Measurements from ENCODE around the gene EIF2D. TPM values are rescaled to one million over a fixed set of nuclear protein-coding genes. Genes with fewer than 3 reads are reported as not detected.

Gene EIF2D
- total and polyA plus RNA-seq, 8 donors: 16.9 to 130 (median 48.8) TPM

- DNase-seq: no peak
- TF ChIP-seq CTCF (IDR thresholded peaks at IDR 0.05) (no peak), POLR2AphosphoS5 (IDR thresholded peaks at IDR 0.05) (no peak), EP300 (IDR thresholded peaks at IDR 0.05) (no peak), POLR2A (IDR thresholded peaks at IDR 0.05) (no peak)
- peaks cover 0 to 3% (median 0%) of the 10 kb centered on the region in 4 donors for H3K4me1 ChIP-seq
- H3K36me3 ChIP-seq: peaks cover 36 to 100% (median 96%) of the 10 kb centered on the region in 4 donors
- no peak overlapping the region for H3K27ac ChIP-seq
- WGBS, 5 donors: 82 to 95% (median 87%) methylated on average over 5 of the region's 5 CpGs
- H3K9me3 ChIP-seq: no peaks in the 10 kb centered on the region
- intact Hi-C loops (cut with DNase I; ENCODE audit: low total_unique reads): no loop called here
- H3K27me3 ChIP-seq: no peaks in the 10 kb centered on the region
- no peak overlapping the region for H3K4me3 ChIP-seq
These were observed 7.4 kb downstream of the EIF2D start for GRCh38 chr1:206604861-206605260.

GRCh38 chr1:206600527-206600926, 11.7 kb downstream of the EIF2D start:
- TF ChIP-seq EP300 (IDR thresholded peaks at IDR 0.05): no peak
- no peak for TF ChIP-seq CTCF (IDR thresholded peaks at IDR 0.05)
- TF ChIP-seq POLR2A (IDR thresholded peaks at IDR 0.05): no peak
- TF ChIP-seq POLR2AphosphoS5 (IDR thresholded peaks at IDR 0.05): no peak
- intact Hi-C loops (cut with DNase I; ENCODE audit: low total_unique reads): no loop called here
- Histone ChIP-seq H3K4me1 (no peaks in the 10 kb centered on the region), H3K36me3 (peaks cover 72 to 100% (median 100%) of the 10 kb centered on the region in 4 donors), H3K4me3 (no peak overlapping the region), H3K9me3 (no peaks in the 10 kb centered on the region), H3K27ac (no peak overlapping the region), H3K27me3 (no peaks in the 10 kb centered on the region)
- no peak for DNase-seq
- 93 to 98% (median 95%) methylated on average over 3 of the region's 3 CpGs for WGBS, 5 donors

GRCh38 chr1:206596319-206596666, 16.0 kb downstream of the EIF2D start:
- Histone ChIP-seq H3K27me3 (no peaks in the 10 kb centered on the region), H3K27ac (no peak overlapping the region), H3K4me1 (peaks cover 0 to 11% (median 0%) of the 10 kb centered on the region in 4 donors), H3K9me3 (no peaks in the 10 kb centered on the region), H3K4me3 (no peak overlapping the region), H3K36me3 (peaks cover 70 to 100% (median 100%) of the 10 kb centered on the region in 4 donors)
- WGBS, 5 donors: 91 to 100% (median 97%) methylated on average over 1 of the region's 1 CpG
- intact Hi-C loops (cut with DNase I; ENCODE audit: low total_unique reads): no loop called here
- no peak for DNase-seq
- TF ChIP-seq POLR2AphosphoS5 (IDR thresholded peaks at IDR 0.05) (no peak), EP300 (IDR thresholded peaks at IDR 0.05) (no peak), POLR2A (IDR thresholded peaks at IDR 0.05) (no peak), CTCF (IDR thresholded peaks at IDR 0.05) (no peak)

GRCh38 chr1:206595581-206596318, 16.5 kb downstream of the EIF2D start:
- H3K9me3 ChIP-seq: no peaks in the 10 kb centered on the region
- peaks cover 64 to 100% (median 100%) of the 10 kb centered on the region in 4 donors for H3K36me3 ChIP-seq
- WGBS, 5 donors: 78 to 90% (median 83%) methylated on average over 7 of the region's 7 CpGs
- TF ChIP-seq POLR2AphosphoS5 (IDR thresholded peaks at IDR 0.05) (no peak), CTCF (IDR thresholded peaks at IDR 0.05) (no peak), EP300 (IDR thresholded peaks at IDR 0.05) (no peak), POLR2A (IDR thresholded peaks at IDR 0.05) (no peak)
- no peak for DNase-seq
- intact Hi-C loops (cut with DNase I; ENCODE audit: low total_unique reads): no loop called here
- H3K4me1 ChIP-seq: peaks cover 0 to 17% (median 1%) of the 10 kb centered on the region in 4 donors
- no peak overlapping the region for H3K27ac ChIP-seq
- H3K27me3 ChIP-seq: no peaks in the 10 kb centered on the region
- H3K4me3 ChIP-seq: no peak overlapping the region
